ENCODE results near the gene SPRYD7.

DNA sequence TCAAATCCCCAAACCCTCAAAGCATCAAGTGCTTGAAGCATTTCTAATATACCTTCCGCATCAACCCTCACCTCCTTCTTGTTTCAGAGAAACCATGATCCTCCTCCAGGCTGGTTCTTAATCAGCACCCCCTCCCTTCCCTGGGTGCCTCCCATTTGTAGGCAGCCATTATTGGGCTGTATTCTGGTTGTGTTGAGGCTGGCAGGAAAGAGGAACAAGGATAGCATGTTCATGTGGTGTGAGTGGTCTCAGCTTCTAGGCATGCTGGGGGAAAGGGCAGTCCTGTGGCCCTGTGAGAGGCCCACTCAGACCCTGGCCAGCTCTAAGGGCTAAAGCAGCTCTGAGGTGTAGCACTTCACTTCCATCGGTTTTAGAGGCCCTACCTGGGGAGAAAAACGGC is 41.9 kb upstream of the SPRYD7 start:
- TF ChIP-seq, protein P1, sequence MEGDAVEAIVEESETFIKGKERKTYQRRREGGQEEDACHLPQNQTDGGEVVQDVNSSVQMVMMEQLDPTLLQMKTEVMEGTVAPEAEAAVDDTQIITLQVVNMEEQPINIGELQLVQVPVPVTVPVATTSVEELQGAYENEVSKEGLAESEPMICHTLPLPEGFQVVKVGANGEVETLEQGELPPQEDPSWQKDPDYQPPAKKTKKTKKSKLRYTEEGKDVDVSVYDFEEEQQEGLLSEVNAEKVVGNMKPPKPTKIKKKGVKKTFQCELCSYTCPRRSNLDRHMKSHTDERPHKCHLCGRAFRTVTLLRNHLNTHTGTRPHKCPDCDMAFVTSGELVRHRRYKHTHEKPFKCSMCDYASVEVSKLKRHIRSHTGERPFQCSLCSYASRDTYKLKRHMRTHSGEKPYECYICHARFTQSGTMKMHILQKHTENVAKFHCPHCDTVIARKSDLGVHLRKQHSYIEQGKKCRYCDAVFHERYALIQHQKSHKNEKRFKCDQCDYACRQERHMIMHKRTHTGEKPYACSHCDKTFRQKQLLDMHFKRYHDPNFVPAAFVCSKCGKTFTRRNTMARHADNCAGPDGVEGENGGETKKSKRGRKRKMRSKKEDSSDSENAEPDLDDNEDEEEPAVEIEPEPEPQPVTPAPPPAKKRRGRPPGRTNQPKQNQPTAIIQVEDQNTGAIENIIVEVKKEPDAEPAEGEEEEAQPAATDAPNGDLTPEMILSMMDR (IDR thresholded peaks at IDR 0.05), result no peak
- TF ChIP-seq POLR2A (IDR thresholded peaks at IDR 0.05), result no peak
- no peak for TF ChIP-seq EP300 (IDR thresholded peaks at IDR 0.05; ENCODE audit: low read depth)
